H1 (cell line): ENCODE data around the gene TLE4. TPM values are rescaled to one million over a fixed set of nuclear protein-coding genes. Genes with fewer than 3 reads are reported as not detected.

Source experiments
- CTCF ChIA-PET: fragments of 300-600 bp; sonication (Branson Sonifier 250); formaldehyde crosslinking; loops from one replicate; lab custom pipeline; 2021; ENCODE audit not compliant: partially characterized antibody; lab: Charles Lee
- POLR2A ChIA-PET: fragments of 300-600 bp; sonication (Branson Sonifier 250); formaldehyde crosslinking; loops from one replicate; lab custom pipeline; 2021; ENCODE audit warnings: inconsistent platforms; ENCODE audit not compliant: partially characterized antibody; lab: Charles Lee
- DNase-seq, 2 experiments: peaks; one replicate each; pipeline versions ENCODE4 v3.0.0 to v3.0.0-alpha.2; 2010 to 2022; ENCODE audit warnings: low spot score in 2 of 2, low read depth in 1 of 2, mixed read lengths in 1 of 2
- FAIRE-seq: peaks from 2 replicates; lab custom pipeline; 2011; peaks lifted over from hg19 to GRCh38; lab: Jason Lieb, UNC
- H2AFZ ChIP-seq: 2 replicates; pipeline ENCODE4 v1.8.1; 2012; ENCODE audit warnings: low read length, inconsistent platforms
- H2AK5ac ChIP-seq: 2 replicates; pipeline ENCODE4 v1.6.1; 2013; ENCODE audit warnings: low read depth, low read length
- H2BK120ac ChIP-seq: replicated peaks from 2 replicates; pipeline ENCODE3; 2013; ENCODE audit warnings: low read depth, low read length, inconsistent platforms
- H2BK12ac ChIP-seq: 2 replicates; pipeline ENCODE4 v1.6.1; 2013; ENCODE audit warnings: low read depth, low read length
- H2BK15ac ChIP-seq: 2 replicates; pipeline ENCODE4 v1.6.1; 2013; ENCODE audit warnings: low read length
- H2BK20ac ChIP-seq: 2 replicates; pipeline ENCODE4 v1.6.1; 2013; ENCODE audit warnings: low read length
- H2BK5ac ChIP-seq: 2 replicates; pipeline ENCODE4 v1.6.1; 2013; ENCODE audit warnings: low read depth, low read length
- H3K14ac ChIP-seq: 2 replicates; pipeline ENCODE4 v1.6.1; 2013; ENCODE audit warnings: inconsistent platforms; ENCODE audit not compliant: insufficient read length
- H3K18ac ChIP-seq: 2 replicates; pipeline ENCODE4 v1.6.1; 2013; ENCODE audit warnings: low read length; ENCODE audit errors: extremely low read depth
- H3K23ac ChIP-seq: 2 replicates; pipeline ENCODE4 v1.6.1; 2013; ENCODE audit warnings: inconsistent platforms; ENCODE audit not compliant: insufficient read length
- H3K23me2 ChIP-seq: 2 replicates; pipeline ENCODE4 v1.6.1; 2013; ENCODE audit warnings: low read depth, low read length
- H3K27ac ChIP-seq: 2 replicates; pipeline ENCODE4 v1.6.1; 2011; ENCODE audit warnings: low read depth, low read length, inconsistent platforms
- H3K27me3 ChIP-seq, 4 experiments: replicated peaks in 1 of 4; 1 replicate in 1 of 4; 2 replicates in 3 of 4; pipeline versions ENCODE4 v1.6.1 to v1.8.1; 2011 to 2013; ENCODE audit warnings: low read length in 3 of 4, mild to moderate bottlenecking in 3 of 4, inconsistent platforms in 2 of 4, mixed read lengths in 2 of 4, moderate library complexity in 1 of 4; ENCODE audit not compliant: control insufficient read depth in 3 of 4, insufficient read depth in 3 of 4; ENCODE audit errors: extremely low read depth in 1 of 4
- H3K36me3 ChIP-seq, 4 experiments: 2 replicates each; pipeline versions ENCODE4 v1.6.1 to v1.8.1; 2011 to 2013; ENCODE audit warnings: mild to moderate bottlenecking in 4 of 4, low read length in 3 of 4, moderate library complexity in 2 of 4, control low read depth in 1 of 4, inconsistent platforms in 1 of 4; ENCODE audit not compliant: insufficient read depth in 4 of 4, control insufficient read depth in 2 of 4
- H3K4ac ChIP-seq: replicated peaks from 2 replicates; pipeline ENCODE3; 2013; ENCODE audit warnings: low read length, low read depth, mixed read lengths, inconsistent platforms; ENCODE audit not compliant: insufficient read length
- H3K4me1 ChIP-seq, 4 experiments: replicated peaks in 1 of 4; 1 replicate in 1 of 4; 2 replicates in 3 of 4; pipeline versions ENCODE4 v1.6.1 to v1.8.1; 2011 to 2013; ENCODE audit warnings: low read length in 3 of 4, inconsistent platforms in 2 of 4, mixed read lengths in 1 of 4; ENCODE audit not compliant: insufficient read depth in 4 of 4, control insufficient read depth in 3 of 4
- H3K4me2 ChIP-seq, 2 experiments: 2 replicates each; pipeline versions ENCODE4 v1.6.1 to v1.8.1; 2011 to 2013; ENCODE audit warnings: low read depth in 2 of 2, low read length in 2 of 2, control low read depth in 1 of 2, inconsistent platforms in 1 of 2, mild to moderate bottlenecking in 1 of 2; ENCODE audit not compliant: insufficient read depth in 1 of 2
- H3K4me3 ChIP-seq, 4 experiments: fragments of 200-600, 300-600 bp in 1 of 4; sonication (generic), shearing (Covaris generic), sonication (Bioruptor Twin) in 1 of 4; 2 replicates each; pipeline versions ENCODE4 v1.5.1 to v1.8.1; 2011 to 2016; ENCODE audit warnings: low read length in 4 of 4, low read depth in 3 of 4, control low read depth in 2 of 4, inconsistent platforms in 2 of 4, mild to moderate bottlenecking in 2 of 4, mixed read lengths in 1 of 4, moderate library complexity in 1 of 4; ENCODE audit not compliant: insufficient read depth in 2 of 4; ENCODE audit errors: extremely low read depth in 1 of 4
- H3K56ac ChIP-seq: replicated peaks from 2 replicates; pipeline ENCODE3; 2013; ENCODE audit warnings: low read depth, mild to moderate bottlenecking, mixed read lengths, low read length, inconsistent platforms; ENCODE audit not compliant: insufficient read length
- H3K79me1 ChIP-seq: 2 replicates; pipeline ENCODE4 v1.6.1; 2013; ENCODE audit warnings: low read depth, low read length, control low read depth
- H3K79me2 ChIP-seq, 2 experiments: 2 replicates each; pipeline versions ENCODE4 v1.6.1 to v1.8.1; 2012 to 2013; ENCODE audit warnings: low read length in 2 of 2, mild to moderate bottlenecking in 2 of 2, inconsistent platforms in 1 of 2; ENCODE audit not compliant: insufficient read depth in 2 of 2, control insufficient read depth in 1 of 2
- H3K9ac ChIP-seq, 4 experiments: replicated peaks in 1 of 4; 1 replicate in 1 of 4; 2 replicates in 3 of 4; pipeline versions ENCODE4 v1.6.1 to v1.8.1; 2011 to 2013; ENCODE audit warnings: low read depth in 3 of 4, low read length in 3 of 4, control low read depth in 2 of 4, mild to moderate bottlenecking in 2 of 4, moderate library complexity in 2 of 4, inconsistent platforms in 1 of 4; ENCODE audit errors: extremely low read depth in 1 of 4
- H3K9me3 ChIP-seq, 2 experiments: 2 replicates each; pipeline versions ENCODE4 v1.6.1 to v1.8.1; 2012 to 2013; ENCODE audit warnings: mild to moderate bottlenecking in 2 of 2, moderate library complexity in 2 of 2, control low read depth in 1 of 2, inconsistent platforms in 1 of 2, low read depth in 1 of 2, low read length in 1 of 2, mixed read lengths in 1 of 2; ENCODE audit not compliant: insufficient read depth in 2 of 2
- H4K20me1 ChIP-seq, 2 experiments: replicated peaks in 1 of 2; 2 replicates each; pipeline versions ENCODE3 to v1.8.1; 2011 to 2013; ENCODE audit warnings: inconsistent platforms in 2 of 2, low read length in 2 of 2, mild to moderate bottlenecking in 1 of 2; ENCODE audit not compliant: insufficient read depth in 2 of 2, control insufficient read depth in 1 of 2
- H4K5ac ChIP-seq: 2 replicates; pipeline ENCODE4 v1.6.1; 2013; ENCODE audit warnings: low read length, low read depth, mixed read lengths, inconsistent platforms; ENCODE audit not compliant: insufficient read length
- H4K8ac ChIP-seq: 2 replicates; pipeline ENCODE4 v1.8.0; 2013; ENCODE audit warnings: mild to moderate bottlenecking, moderate library complexity, low read length, inconsistent platforms; ENCODE audit not compliant: insufficient read depth; ENCODE audit errors: extremely low read depth
- H4K91ac ChIP-seq: replicated peaks from 2 replicates; pipeline ENCODE3; 2013; ENCODE audit warnings: low read length, mixed read lengths, inconsistent platforms; ENCODE audit not compliant: insufficient read length
- WGBS, 2 experiments: shearing (Covaris generic) in 1 of 2; methylation state at CpG; one replicate each; pipeline versions ENCODE4 v1.1.6 to v1.1.7; 2013 to 2015; ENCODE audit warnings: low lambda C conversion rate in 2 of 2, mixed read lengths in 2 of 2, inconsistent platforms in 1 of 2, low coverage in 1 of 2, missing lambda C conversion rate in 1 of 2; ENCODE audit not compliant: insufficient replicate concordance in 2 of 2, insufficient coverage in 1 of 2, insufficient read length in 1 of 2; ENCODE audit errors: extremely low coverage in 1 of 2, missing lambda C conversion rate in 1 of 2; 5-methylcytosine and 5-hydroxymethylcytosine counted together
- polyA plus RNA-seq, 7 experiments: library from polyadenylated mRNA; depleted of rRNA in 3 of 7; stranded (reverse) in 5 of 7; unstranded in 2 of 7; fragments of >200 nt in 5 of 7; fragments of 200-250 nt in 2 of 7; gene quantifications; 1 replicate in 5 of 7; 2 replicates in 1 of 7; 4 replicates in 1 of 7; pipeline versions ENCODE4 v1.2.1 to v1.2.3, GENCODE V29; 2011 to 2013; ENCODE audit warnings: missing spikeins in 2 of 7, mixed read lengths in 2 of 7
- total RNA-seq: library from RNA; stranded (reverse); fragmentation: NEBNext Ultra II Directional; extraction: Animal tissue kit (Norgen Biotek cat#: 25700); gene quantifications from 2 replicates; pipeline ENCODE4 v1.2.1, GENCODE V29; 2021

TLE4 gene
- total and polyA plus RNA-seq, 2 of the 8 experiments (the other 6 are each of a cell fraction or from before 2014, with no cell fraction given) = 32.4 to 36.9 TPM

DNA sequence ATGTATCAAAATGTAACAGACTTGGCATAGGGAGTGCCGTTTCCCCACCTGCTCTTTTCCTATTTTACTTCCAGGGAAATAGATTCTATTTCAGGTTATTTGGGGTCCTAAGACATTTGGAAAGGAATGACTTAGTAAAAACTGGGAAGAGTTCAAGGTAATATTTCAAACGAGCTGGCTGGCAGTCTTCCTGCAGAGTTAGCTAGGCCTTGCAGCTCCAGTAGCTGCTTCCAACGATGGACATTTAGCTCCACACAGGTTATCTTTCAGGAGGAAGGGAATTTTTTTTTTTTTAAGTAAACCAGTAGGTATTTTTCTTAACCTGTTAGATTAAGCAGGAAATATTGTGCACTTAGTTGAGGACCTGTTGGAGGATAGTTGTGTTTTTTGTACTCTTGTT, 45.2 kb downstream of the TLE4 start:
- H3K14ac ChIP-seq = no peak overlapping the region
- ChIA-PET CTCF (interaction anchor here (0.6 to 0.7 kb wide), 4 partner anchors 31 to 1192 kb away, joined by 3 read pairs; no protein-coding TSS in a partner anchor), POLR2A (interaction anchor here (1.2 to 2.1 kb wide), 2 partner anchors 46 kb away, joined by 5 to 6 read pairs; partner anchors contain the start of gene TLE4)
- no peak overlapping the region for H4K91ac ChIP-seq
- H2AK5ac ChIP-seq = no peak overlapping the region
- H3K4me2 ChIP-seq = no peak overlapping the region
- H3K27me3 ChIP-seq = no peaks in the 10 kb centered on the region
- H3K9ac ChIP-seq = no peak overlapping the region
- no peak overlapping the region for H3K18ac ChIP-seq
- 95% methylated on average over 3 of the region's 3 CpGs; no CpG with 5 or more reads in 1 of the 2 experiments for WGBS, 2 experiments
- no peak overlapping the region for H2AFZ ChIP-seq
- no peak overlapping the region for H2BK20ac ChIP-seq
- no peak overlapping the region for H2BK15ac ChIP-seq
- H3K56ac ChIP-seq = no peak overlapping the region
- no peak overlapping the region for H2BK12ac ChIP-seq
- H3K23me2 ChIP-seq = no peaks in the 10 kb centered on the region
- peaks cover 1% of the 10 kb centered on the region in 2 experiments for H4K20me1 ChIP-seq
- peaks cover 0 to 60% of the 10 kb centered on the region in 2 experiments; a peak in 3 of 4 replicates for H3K79me2 ChIP-seq
- no peak overlapping the region for H3K27ac ChIP-seq
- H4K5ac ChIP-seq = no peak overlapping the region
- peaks cover 0 to 9% (median 2%) of the 10 kb centered on the region in 4 experiments; a peak in 3 of 7 replicates for H3K4me1 ChIP-seq
- H2BK5ac ChIP-seq = no peak overlapping the region
- peaks cover 5% of the 10 kb centered on the region; the same call in 1 of the 2 replicates for H3K79me1 ChIP-seq
- no peak overlapping the region for H3K4ac ChIP-seq
- H2BK120ac ChIP-seq = no peak overlapping the region
- H3K4me3 ChIP-seq = no peak overlapping the region
- DNase-seq (no peak), FAIRE-seq (no peak)
- H3K23ac ChIP-seq = no peak overlapping the region
- H3K9me3 ChIP-seq = no peaks in the 10 kb centered on the region
- H3K36me3 ChIP-seq = no peaks in the 10 kb centered on the region
- H4K8ac ChIP-seq = no peak overlapping the region
